H1 (cell line): ENCODE data around the gene VGLL4. TPM values are rescaled to one million over a fixed set of nuclear protein-coding genes. Genes with fewer than 3 reads are reported as not detected.

Experiments
- CTCF ChIA-PET: fragments of 300-600 bp; sonication (Branson Sonifier 250); formaldehyde crosslinking; loops from one replicate; lab custom pipeline; 2021; ENCODE audit not compliant: partially characterized antibody; lab: Charles Lee
- POLR2A ChIA-PET: fragments of 300-600 bp; sonication (Branson Sonifier 250); formaldehyde crosslinking; loops from one replicate; lab custom pipeline; 2021; ENCODE audit warnings: inconsistent platforms; ENCODE audit not compliant: partially characterized antibody; lab: Charles Lee
- DNase-seq, 2 experiments: peaks; one replicate each; pipeline versions ENCODE4 v3.0.0 to v3.0.0-alpha.2; 2010 to 2022; ENCODE audit warnings: low spot score in 2 of 2, low read depth in 1 of 2, mixed read lengths in 1 of 2
- FAIRE-seq: peaks from 2 replicates; lab custom pipeline; 2011; peaks lifted over from hg19 to GRCh38; lab: Jason Lieb, UNC
- H2AFZ ChIP-seq: 2 replicates; pipeline ENCODE4 v1.8.1; 2012; ENCODE audit warnings: low read length, inconsistent platforms
- H2AK5ac ChIP-seq: 2 replicates; pipeline ENCODE4 v1.6.1; 2013; ENCODE audit warnings: low read depth, low read length
- H2BK120ac ChIP-seq: replicated peaks from 2 replicates; pipeline ENCODE3; 2013; ENCODE audit warnings: low read depth, low read length, inconsistent platforms
- H2BK12ac ChIP-seq: 2 replicates; pipeline ENCODE4 v1.6.1; 2013; ENCODE audit warnings: low read depth, low read length
- H2BK15ac ChIP-seq: 2 replicates; pipeline ENCODE4 v1.6.1; 2013; ENCODE audit warnings: low read length
- H2BK20ac ChIP-seq: 2 replicates; pipeline ENCODE4 v1.6.1; 2013; ENCODE audit warnings: low read length
- H2BK5ac ChIP-seq: 2 replicates; pipeline ENCODE4 v1.6.1; 2013; ENCODE audit warnings: low read depth, low read length
- H3K14ac ChIP-seq: 2 replicates; pipeline ENCODE4 v1.6.1; 2013; ENCODE audit warnings: inconsistent platforms; ENCODE audit not compliant: insufficient read length
- H3K18ac ChIP-seq: 2 replicates; pipeline ENCODE4 v1.6.1; 2013; ENCODE audit warnings: low read length; ENCODE audit errors: extremely low read depth
- H3K23ac ChIP-seq: 2 replicates; pipeline ENCODE4 v1.6.1; 2013; ENCODE audit warnings: inconsistent platforms; ENCODE audit not compliant: insufficient read length
- H3K23me2 ChIP-seq: 2 replicates; pipeline ENCODE4 v1.6.1; 2013; ENCODE audit warnings: low read depth, low read length
- H3K27ac ChIP-seq: 2 replicates; pipeline ENCODE4 v1.6.1; 2011; ENCODE audit warnings: low read depth, low read length, inconsistent platforms
- H3K27me3 ChIP-seq, 4 experiments: replicated peaks in 1 of 4; 1 replicate in 1 of 4; 2 replicates in 3 of 4; pipeline versions ENCODE4 v1.6.1 to v1.8.1; 2011 to 2013; ENCODE audit warnings: low read length in 3 of 4, mild to moderate bottlenecking in 3 of 4, inconsistent platforms in 2 of 4, mixed read lengths in 2 of 4, moderate library complexity in 1 of 4; ENCODE audit not compliant: control insufficient read depth in 3 of 4, insufficient read depth in 3 of 4; ENCODE audit errors: extremely low read depth in 1 of 4
- H3K36me3 ChIP-seq, 4 experiments: 2 replicates each; pipeline versions ENCODE4 v1.6.1 to v1.8.1; 2011 to 2013; ENCODE audit warnings: mild to moderate bottlenecking in 4 of 4, low read length in 3 of 4, moderate library complexity in 2 of 4, control low read depth in 1 of 4, inconsistent platforms in 1 of 4; ENCODE audit not compliant: insufficient read depth in 4 of 4, control insufficient read depth in 2 of 4
- H3K4ac ChIP-seq: replicated peaks from 2 replicates; pipeline ENCODE3; 2013; ENCODE audit warnings: low read length, low read depth, mixed read lengths, inconsistent platforms; ENCODE audit not compliant: insufficient read length
- H3K4me1 ChIP-seq, 4 experiments: replicated peaks in 1 of 4; 1 replicate in 1 of 4; 2 replicates in 3 of 4; pipeline versions ENCODE4 v1.6.1 to v1.8.1; 2011 to 2013; ENCODE audit warnings: low read length in 3 of 4, inconsistent platforms in 2 of 4, mixed read lengths in 1 of 4; ENCODE audit not compliant: insufficient read depth in 4 of 4, control insufficient read depth in 3 of 4
- H3K4me2 ChIP-seq, 2 experiments: 2 replicates each; pipeline versions ENCODE4 v1.6.1 to v1.8.1; 2011 to 2013; ENCODE audit warnings: low read depth in 2 of 2, low read length in 2 of 2, control low read depth in 1 of 2, inconsistent platforms in 1 of 2, mild to moderate bottlenecking in 1 of 2; ENCODE audit not compliant: insufficient read depth in 1 of 2
- H3K4me3 ChIP-seq, 4 experiments: fragments of 200-600, 300-600 bp in 1 of 4; sonication (generic), shearing (Covaris generic), sonication (Bioruptor Twin) in 1 of 4; 2 replicates each; pipeline versions ENCODE4 v1.5.1 to v1.8.1; 2011 to 2016; ENCODE audit warnings: low read length in 4 of 4, low read depth in 3 of 4, control low read depth in 2 of 4, inconsistent platforms in 2 of 4, mild to moderate bottlenecking in 2 of 4, mixed read lengths in 1 of 4, moderate library complexity in 1 of 4; ENCODE audit not compliant: insufficient read depth in 2 of 4; ENCODE audit errors: extremely low read depth in 1 of 4
- H3K56ac ChIP-seq: replicated peaks from 2 replicates; pipeline ENCODE3; 2013; ENCODE audit warnings: low read depth, mild to moderate bottlenecking, mixed read lengths, low read length, inconsistent platforms; ENCODE audit not compliant: insufficient read length
- H3K79me1 ChIP-seq: 2 replicates; pipeline ENCODE4 v1.6.1; 2013; ENCODE audit warnings: low read depth, low read length, control low read depth
- H3K79me2 ChIP-seq, 2 experiments: 2 replicates each; pipeline versions ENCODE4 v1.6.1 to v1.8.1; 2012 to 2013; ENCODE audit warnings: low read length in 2 of 2, mild to moderate bottlenecking in 2 of 2, inconsistent platforms in 1 of 2; ENCODE audit not compliant: insufficient read depth in 2 of 2, control insufficient read depth in 1 of 2
- H3K9ac ChIP-seq, 4 experiments: replicated peaks in 1 of 4; 1 replicate in 1 of 4; 2 replicates in 3 of 4; pipeline versions ENCODE4 v1.6.1 to v1.8.1; 2011 to 2013; ENCODE audit warnings: low read depth in 3 of 4, low read length in 3 of 4, control low read depth in 2 of 4, mild to moderate bottlenecking in 2 of 4, moderate library complexity in 2 of 4, inconsistent platforms in 1 of 4; ENCODE audit errors: extremely low read depth in 1 of 4
- H3K9me3 ChIP-seq, 2 experiments: 2 replicates each; pipeline versions ENCODE4 v1.6.1 to v1.8.1; 2012 to 2013; ENCODE audit warnings: mild to moderate bottlenecking in 2 of 2, moderate library complexity in 2 of 2, control low read depth in 1 of 2, inconsistent platforms in 1 of 2, low read depth in 1 of 2, low read length in 1 of 2, mixed read lengths in 1 of 2; ENCODE audit not compliant: insufficient read depth in 2 of 2
- H4K20me1 ChIP-seq, 2 experiments: replicated peaks in 1 of 2; 2 replicates each; pipeline versions ENCODE3 to v1.8.1; 2011 to 2013; ENCODE audit warnings: inconsistent platforms in 2 of 2, low read length in 2 of 2, mild to moderate bottlenecking in 1 of 2; ENCODE audit not compliant: insufficient read depth in 2 of 2, control insufficient read depth in 1 of 2
- H4K5ac ChIP-seq: 2 replicates; pipeline ENCODE4 v1.6.1; 2013; ENCODE audit warnings: low read length, low read depth, mixed read lengths, inconsistent platforms; ENCODE audit not compliant: insufficient read length
- H4K8ac ChIP-seq: 2 replicates; pipeline ENCODE4 v1.8.0; 2013; ENCODE audit warnings: mild to moderate bottlenecking, moderate library complexity, low read length, inconsistent platforms; ENCODE audit not compliant: insufficient read depth; ENCODE audit errors: extremely low read depth
- H4K91ac ChIP-seq: replicated peaks from 2 replicates; pipeline ENCODE3; 2013; ENCODE audit warnings: low read length, mixed read lengths, inconsistent platforms; ENCODE audit not compliant: insufficient read length
- TAF1 ChIP-seq: IDR thresholded peaks from 2 replicates; pipeline ENCODE4 v1.6.1; 2011; ENCODE audit warnings: mild to moderate bottlenecking, low read depth, low read length
- WGBS, 2 experiments: shearing (Covaris generic) in 1 of 2; methylation state at CpG; one replicate each; pipeline versions ENCODE4 v1.1.6 to v1.1.7; 2013 to 2015; ENCODE audit warnings: low lambda C conversion rate in 2 of 2, mixed read lengths in 2 of 2, inconsistent platforms in 1 of 2, low coverage in 1 of 2, missing lambda C conversion rate in 1 of 2; ENCODE audit not compliant: insufficient replicate concordance in 2 of 2, insufficient coverage in 1 of 2, insufficient read length in 1 of 2; ENCODE audit errors: extremely low coverage in 1 of 2, missing lambda C conversion rate in 1 of 2; 5-methylcytosine and 5-hydroxymethylcytosine counted together
- polyA plus RNA-seq, 7 experiments: library from polyadenylated mRNA; depleted of rRNA in 3 of 7; stranded (reverse) in 5 of 7; unstranded in 2 of 7; fragments of >200 nt in 5 of 7; fragments of 200-250 nt in 2 of 7; gene quantifications; 1 replicate in 5 of 7; 2 replicates in 1 of 7; 4 replicates in 1 of 7; pipeline versions ENCODE4 v1.2.1 to v1.2.3, GENCODE V29; 2011 to 2013; ENCODE audit warnings: missing spikeins in 2 of 7, mixed read lengths in 2 of 7
- total RNA-seq: library from RNA; stranded (reverse); fragmentation: NEBNext Ultra II Directional; extraction: Animal tissue kit (Norgen Biotek cat#: 25700); gene quantifications from 2 replicates; pipeline ENCODE4 v1.2.1, GENCODE V29; 2021

The VGLL4 gene
- total and polyA plus RNA-seq, 2 of the 8 experiments (the other 6 are each of a cell fraction or from before 2014, with no cell fraction given): 45.1 to 50.0 TPM

DNA sequence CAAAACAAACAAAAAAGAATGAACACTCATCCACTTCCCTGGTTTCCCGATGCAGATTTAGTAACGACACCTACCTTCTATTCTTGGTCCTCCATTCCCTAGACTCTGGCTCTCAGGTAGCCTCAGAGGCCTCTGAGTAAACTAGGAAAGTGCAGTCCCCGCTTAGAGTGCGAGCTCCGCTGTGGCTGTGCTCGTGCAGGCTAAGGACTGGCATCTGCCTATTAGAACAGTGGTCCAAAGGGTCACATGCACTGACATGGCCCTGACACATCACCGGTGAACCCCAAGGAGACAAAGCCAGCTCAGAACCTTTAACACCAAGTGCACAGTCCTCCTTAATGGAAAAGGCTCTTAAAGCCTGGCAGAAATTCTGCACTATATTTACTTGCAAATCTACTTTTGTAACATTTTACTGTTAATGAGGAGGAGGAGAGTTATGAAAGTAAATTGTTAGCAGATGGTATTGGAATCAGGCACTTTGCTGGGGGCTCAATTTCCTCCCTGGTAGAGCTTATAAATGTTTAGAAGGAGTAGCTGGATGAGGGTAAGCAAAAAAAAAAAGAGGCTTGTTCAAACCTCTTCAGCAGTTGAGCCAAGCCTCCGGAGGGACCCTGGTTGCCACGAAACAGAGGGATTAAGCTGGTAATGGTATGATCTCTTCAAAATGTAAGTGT is 31.1 kb downstream of the VGLL4 start:
- no peak for FAIRE-seq
- no peak for TF ChIP-seq TAF1
- Histone ChIP-seq H2AFZ (no peak overlapping the region), H2BK5ac (no peak overlapping the region), H3K56ac (no peak overlapping the region), H3K9me3 (no peaks in the 10 kb centered on the region), H4K5ac (no peak overlapping the region), H3K4me1 (peaks cover 9 to 31% (median 17%) of the 10 kb centered on the region in 4 experiments), H3K79me2 (peaks cover 4 to 99% of the 10 kb centered on the region in 2 experiments), H3K23ac (no peak overlapping the region), H3K36me3 (no peaks in the 10 kb centered on the region), H3K79me1 (peaks cover 17% of the 10 kb centered on the region), H4K20me1 (peaks cover 20 to 28% of the 10 kb centered on the region in 2 experiments), H3K4ac (no peak overlapping the region), H2BK15ac (no peak overlapping the region), H4K8ac (no peak overlapping the region), H3K4me2 (no peak overlapping the region), H3K18ac (no peak overlapping the region), H3K9ac (no peak overlapping the region), H3K23me2 (no peaks in the 10 kb centered on the region), H2BK120ac (no peak overlapping the region), H2AK5ac (no peak overlapping the region), H2BK20ac (no peak overlapping the region), H3K27ac (no peak overlapping the region), H4K91ac (no peak overlapping the region), H3K14ac (no peak overlapping the region), H2BK12ac (no peak overlapping the region), H3K27me3 (no peaks in the 10 kb centered on the region), H3K4me3 (no peak overlapping the region)
- 91% methylated on average over 9 of the region's 9 CpGs; no CpG with 5 or more reads in 1 of the 2 experiments for WGBS, 2 experiments
- DNase-seq: no peak
- POLR2A ChIA-PET: interaction anchor here (1.1 kb wide), 1 partner anchor 19 kb away, joined by 4 read pairs; no protein-coding TSS in a partner anchor
- CTCF ChIA-PET: interaction anchor here (1.4 kb wide), 1 partner anchor 234 kb away, joined by 3 read pairs; no protein-coding TSS in a partner anchor
